ENCODE measurements around the gene CPLANE1. TPM values are rescaled to one million over a fixed set of nuclear protein-coding genes. Genes with fewer than 3 reads are reported as not detected.

The CPLANE1 gene
- total and polyA plus RNA-seq, 10 of the 15 experiments (the other 5 are each of a cell fraction or from before 2014, with no cell fraction given) = 1.7 to 14.8 (median 6.7) TPM

DNA sequence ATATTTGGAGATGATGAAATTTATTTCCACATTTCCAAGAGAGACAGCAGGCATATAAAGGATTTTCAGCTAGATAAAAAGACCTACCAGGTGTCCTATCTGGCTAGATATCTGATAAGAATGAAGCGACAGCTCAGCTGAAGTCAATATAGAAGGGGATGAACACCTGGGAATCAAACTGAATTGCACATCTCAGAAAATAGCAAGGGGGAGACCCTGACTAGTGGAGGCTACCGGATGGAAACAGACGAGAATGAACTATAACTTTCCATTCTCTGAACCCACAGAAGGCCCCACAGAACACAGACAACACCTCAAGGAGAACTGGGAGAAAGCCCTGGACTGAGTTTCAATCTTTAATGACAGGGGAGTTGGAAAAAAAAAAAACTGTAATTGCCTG lies 51.1 kb downstream of the CPLANE1 start:
- H3K9ac ChIP-seq (ENCODE audit: control insufficient read depth, insufficient read depth, low read length) = peak overlapping the region; percentile 14
- peaks cover 13% of the 10 kb centered on the region for H3K4me1 ChIP-seq (ENCODE audit: control insufficient read depth, insufficient read depth, low read length)
- in situ Hi-C loops (cut with MboI) = no loop called here
- ChIA-PET CTCF (no interaction called here), RAD21 (ENCODE audit: unreplicated experiment) (interaction anchor here (1.7 to 2.2 kb wide), 2 partner anchors 16 to 87 kb away, joined by 4 to 7 read pairs; no protein-coding TSS in a partner anchor), POLR2A (interaction anchor here (1.5 kb wide), 1 partner anchor 13 kb away, joined by 5 read pairs; no protein-coding TSS in a partner anchor), SMC1A (ENCODE audit: uncharacterized antibody, unreplicated experiment) (interaction anchor here (1.0 to 3.0 kb wide), 6 partner anchors 12 to 173 kb away, joined by 3 to 20 read pairs (median 4); partner anchors contain the start of gene NUP155)
- H3K9me3 ChIP-seq (replicated peaks; ENCODE audit: control insufficient read depth, insufficient read depth, low read length) = no peaks in the 10 kb centered on the region
- no peaks in the 10 kb centered on the region for H3K27me3 ChIP-seq (replicated peaks in 1 of 2; ENCODE audit: control insufficient read depth in 2 of 2, insufficient read depth in 2 of 2, low read length in 1 of 2)
- no peaks in the 10 kb centered on the region for H4K20me1 ChIP-seq (ENCODE audit: control insufficient read depth, insufficient read depth)
- TF ChIP-seq MEF2A (IDR thresholded peaks at IDR 0.05; ENCODE audit: insufficient read depth, low read depth, low read length) (0 out of 2 replicates have a peak, but pooled peaks have one; percentile 1), NFIC (IDR thresholded peaks at IDR 0.05; ENCODE audit: low read depth, low read length) (0 out of 2 replicates have a peak, but pooled peaks have one; percentile 43)
- TF ChIP-seq, protein P1, sequence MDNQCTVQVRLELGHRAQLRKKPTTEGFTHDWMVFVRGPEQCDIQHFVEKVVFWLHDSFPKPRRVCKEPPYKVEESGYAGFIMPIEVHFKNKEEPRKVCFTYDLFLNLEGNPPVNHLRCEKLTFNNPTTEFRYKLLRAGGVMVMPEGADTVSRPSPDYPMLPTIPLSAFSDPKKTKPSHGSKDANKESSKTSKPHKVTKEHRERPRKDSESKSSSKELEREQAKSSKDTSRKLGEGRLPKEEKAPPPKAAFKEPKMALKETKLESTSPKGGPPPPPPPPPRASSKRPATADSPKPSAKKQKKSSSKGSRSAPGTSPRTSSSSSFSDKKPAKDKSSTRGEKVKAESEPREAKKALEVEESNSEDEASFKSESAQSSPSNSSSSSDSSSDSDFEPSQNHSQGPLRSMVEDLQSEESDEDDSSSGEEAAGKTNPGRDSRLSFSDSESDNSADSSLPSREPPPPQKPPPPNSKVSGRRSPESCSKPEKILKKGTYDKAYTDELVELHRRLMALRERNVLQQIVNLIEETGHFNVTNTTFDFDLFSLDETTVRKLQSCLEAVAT (IDR thresholded peaks at IDR 0.05) = no peak
- 57% methylated on average over 3 of the region's 3 CpGs for whole genome bisulfite sequencing (ENCODE audit: insufficient coverage, insufficient replicate concordance, low lambda C conversion rate, missing lambda C conversion rate)
- peak overlapping the region; percentile 84 for H2AFZ ChIP-seq (ENCODE audit: control insufficient read depth, low read depth, low read length)
- H3K79me2 ChIP-seq (ENCODE audit: control insufficient read depth, insufficient read depth, low read length) = no peaks in the 10 kb centered on the region
- intact Hi-C loops (cut with micrococcal nuclease; ENCODE audit: unreplicated experiment) = no loop called here
- DNase-seq (ENCODE audit: low read depth, low spot score) = no peak
- H3K4me3 ChIP-seq = peak overlapping the region; percentile 49; the same call in 1 of the 2 replicates
- H3K27ac ChIP-seq (ENCODE audit: control insufficient read depth, insufficient read depth) = peak overlapping the region; percentile 85
- H3K36me3 ChIP-seq (ENCODE audit: control insufficient read depth in 2 of 2, insufficient read depth in 2 of 2, low read length in 1 of 2) = no peaks in the 10 kb centered on the region
- peak overlapping the region; percentile 53 for H3K4me2 ChIP-seq (ENCODE audit: control insufficient read depth, insufficient read depth)
- peak; percentile 76 for ATAC-seq
- no peak for FAIRE-seq
- BruUV-seq (replicated peaks) = no TSS peak
